SK-N-SH (cell line): Measurements from ENCODE around the gene PNPLA2. TPM values are rescaled to one million over a fixed set of nuclear protein-coding genes. Genes with fewer than 3 reads are reported as not detected.
A peak's percentile ranks its signal among the peaks of the same experiment; 100 is the strongest.

Experiments used
- CTCF ChIA-PET: fragments of 300-600, 350-600 bp; formaldehyde crosslinking; extraction: SDS; loops from one replicate; lab custom pipeline; 2021; lab: Yijun Ruan, JAX
- POLR2A ChIA-PET: fragments of 350-600 bp; sonication (Branson Sonifier 250); formaldehyde crosslinking; extraction: SDS; loops from one replicate; lab custom pipeline; 2020; ENCODE audit warnings: antibody characterized with exemption, inconsistent platforms; lab: Yijun Ruan, JAX
- DNase-seq: peaks from one replicate; pipeline ENCODE4 v3.0.0; 2012
- H2AFZ ChIP-seq: fragments of 200-600 bp; sonication (generic); 2 replicates; pipeline ENCODE4 v1.8.1; 2016; ENCODE audit warnings: antibody characterized with exemption, mild to moderate bottlenecking, low read depth
- H3F3A ChIP-seq: fragments of 200-600 bp; sonication (generic); replicated peaks from 2 replicates; pipeline ENCODE3; 2016; ENCODE audit warnings: antibody characterized with exemption, mild to moderate bottlenecking; ENCODE audit not compliant: insufficient read depth
- H3K27ac ChIP-seq, 2 experiments: fragments of 200-500 bp in 1 of 2; fragments of 200-600 bp in 1 of 2; sonication (Bioruptor generic) in 1 of 2; sonication (generic), shearing (Covaris generic) in 1 of 2; 2 replicates each; pipeline versions ENCODE4 v1.5.1 to v1.6.1; 2014 to 2016; ENCODE audit warnings: low read depth in 2 of 2, inconsistent platforms in 1 of 2, low read length in 1 of 2, mild to moderate bottlenecking in 1 of 2, mixed read lengths in 1 of 2
- H3K27me3 ChIP-seq: fragments of 200-600 bp; sonication (generic), shearing (Covaris generic); 2 replicates; pipeline ENCODE4 v1.6.1; 2016; ENCODE audit warnings: mixed run types; ENCODE audit not compliant: insufficient read depth
- H3K36me3 ChIP-seq, 2 experiments: fragments of 200-500 bp in 1 of 2; fragments of 200-600 bp in 1 of 2; sonication (Bioruptor generic) in 1 of 2; sonication (generic) in 1 of 2; replicated peaks in 1 of 2; 2 replicates each; pipeline versions ENCODE3 to v1.5.1; 2014 to 2016; ENCODE audit warnings: low read length in 1 of 2, mild to moderate bottlenecking in 1 of 2; ENCODE audit not compliant: insufficient read depth in 2 of 2, control insufficient read depth in 1 of 2
- H3K4me1 ChIP-seq, 2 experiments: fragments of 200-500 bp in 1 of 2; fragments of 200-600 bp in 1 of 2; sonication (Bioruptor generic) in 1 of 2; sonication (generic), shearing (Covaris generic) in 1 of 2; 2 replicates each; pipeline versions ENCODE4 v1.5.1 to v1.6.1; 2014 to 2016; ENCODE audit warnings: low read depth in 1 of 2, low read length in 1 of 2, mixed run types in 1 of 2; ENCODE audit not compliant: insufficient read depth in 2 of 2, control insufficient read depth in 1 of 2
- H3K4me2 ChIP-seq: fragments of 200-600 bp; sonication (generic), shearing (Covaris generic); 2 replicates; pipeline ENCODE4 v1.6.1; 2017; ENCODE audit warnings: mixed run types
- H3K4me3 ChIP-seq, 2 experiments: fragments of 200-500 bp in 1 of 2; fragments of 200-600 bp in 1 of 2; sonication (Bioruptor generic) in 1 of 2; sonication (generic), shearing (Covaris generic) in 1 of 2; 2 replicates each; pipeline versions ENCODE4 v1.5.1 to v1.8.1; 2014 to 2016; ENCODE audit warnings: low read depth in 2 of 2, inconsistent platforms in 1 of 2, low read length in 1 of 2, mild to moderate bottlenecking in 1 of 2, mixed read lengths in 1 of 2, moderate library complexity in 1 of 2
- H3K79me2 ChIP-seq: fragments of 200-600 bp; sonication (generic); 2 replicates; pipeline ENCODE4 v1.8.1; 2017; ENCODE audit warnings: mild to moderate bottlenecking; ENCODE audit not compliant: insufficient read depth
- H3K9ac ChIP-seq: fragments of 200-600 bp; sonication (generic); 2 replicates; pipeline ENCODE4 v1.6.1; 2017; ENCODE audit warnings: mixed run types
- H3K9me2 ChIP-seq: fragments of 200-600 bp; sonication (generic); 2 replicates; pipeline ENCODE4 v1.6.1; 2017; ENCODE audit warnings: mixed run types
- H3K9me3 ChIP-seq: fragments of 200-600 bp; sonication (generic); 2 replicates; pipeline ENCODE4 v1.6.1; 2017; ENCODE audit warnings: mixed run types, mild to moderate bottlenecking, moderate library complexity
- H4K20me1 ChIP-seq: fragments of 200-600 bp; sonication (generic); 2 replicates; pipeline ENCODE4 v1.6.1; 2017; ENCODE audit warnings: mild to moderate bottlenecking, mixed run types; ENCODE audit not compliant: insufficient read depth
- EZH2phosphoT487 ChIP-seq: fragments of 200-600 bp; sonication (generic); IDR thresholded peaks from 2 replicates; pipeline ENCODE4 v1.6.1; 2017; ENCODE audit warnings: low read depth, mixed run types, mild to moderate bottlenecking, antibody characterized with exemption, moderate library complexity, borderline replicate concordance
- FOSL2 ChIP-seq: IDR thresholded peaks from 2 replicates; pipeline ENCODE4 v1.4.0; 2012; ENCODE audit warnings: low read depth, mild to moderate bottlenecking, moderate library complexity, borderline replicate concordance
- JUND ChIP-seq: IDR thresholded peaks from 2 replicates; pipeline ENCODE4 v1.4.0; 2012
- MXI1 ChIP-seq: IDR thresholded peaks from 2 replicates; pipeline ENCODE4 v1.6.1; 2012; ENCODE audit warnings: mild to moderate bottlenecking, low read depth, low read length, improper control_type of control experiment
- NFIC ChIP-seq: IDR thresholded peaks from 2 replicates; pipeline ENCODE4 v1.4.0; 2012; ENCODE audit warnings: borderline replicate concordance
- POLR2AphosphoS5 ChIP-seq: IDR thresholded peaks from 2 replicates; pipeline ENCODE4 v1.6.1; 2012; ENCODE audit warnings: low read depth, low read length
- RCOR1 ChIP-seq: fragments of 150-350 bp; IDR thresholded peaks from 2 replicates; pipeline ENCODE4 v1.6.1; 2017; ENCODE audit warnings: antibody characterized with exemption, low read length
- RXRA ChIP-seq: IDR thresholded peaks from 2 replicates; pipeline ENCODE4 v1.4.0; 2012; ENCODE audit warnings: low read depth, mild to moderate bottlenecking, borderline replicate concordance
- SMC3 ChIP-seq: IDR thresholded peaks from 2 replicates; pipeline ENCODE4 v1.6.1; 2012; ENCODE audit warnings: low read depth, low read length, improper control_type of control experiment
- TAF1 ChIP-seq: IDR thresholded peaks from 2 replicates; pipeline ENCODE4 v1.6.1; 2012; ENCODE audit warnings: low read depth, mild to moderate bottlenecking, low read length, moderate library complexity, borderline replicate concordance
- TEAD4 ChIP-seq: IDR thresholded peaks from 2 replicates; pipeline ENCODE4 v1.4.0; 2012; ENCODE audit warnings: mild to moderate bottlenecking, borderline replicate concordance; ENCODE audit not compliant: insufficient read depth
- YY1 ChIP-seq: IDR thresholded peaks from 2 replicates; pipeline ENCODE4 v1.4.0; 2012; ENCODE audit warnings: low read depth, mild to moderate bottlenecking
- WGBS: methylation state at CpG from one replicate; pipeline ENCODE4 v1.1.6; 2017; ENCODE audit warnings: low lambda C conversion rate; 5-methylcytosine and 5-hydroxymethylcytosine counted together
- polyA plus RNA-seq, 3 experiments: library from polyadenylated mRNA; depleted of rRNA; stranded (reverse); fragments of >200 nt; gene quantifications; 2 replicates each; pipeline ENCODE4 v1.2.3, GENCODE V29; 2012
- TF ChIP-seq, protein P1 (sequence below): IDR thresholded peaks from 2 replicates; pipeline ENCODE4 v1.4.0; 2012; ENCODE audit warnings: low read depth
- TF ChIP-seq, protein P2 (sequence below): fragments of 150-350 bp; IDR thresholded peaks from 2 replicates; pipeline ENCODE4 v1.6.1; 2017; ENCODE audit warnings: antibody characterized with exemption, low read length, low read depth, borderline replicate concordance
- TF ChIP-seq, protein P3 (sequence below): IDR thresholded peaks from 2 replicates; pipeline ENCODE4 v1.6.1; 2012; ENCODE audit warnings: mild to moderate bottlenecking, low read depth, low read length, moderate library complexity
- TF ChIP-seq, protein P4 (sequence below): fragments of 200-600 bp; sonication (generic); IDR thresholded peaks from 2 replicates; pipeline ENCODE4 v1.6.1; 2017; ENCODE audit warnings: antibody characterized with exemption, mild to moderate bottlenecking, moderate library complexity

Gene PNPLA2
- polyA plus RNA-seq, 1 of the 3 experiments (the other 2 are of a cell fraction) = 60.3 TPM

DNA sequence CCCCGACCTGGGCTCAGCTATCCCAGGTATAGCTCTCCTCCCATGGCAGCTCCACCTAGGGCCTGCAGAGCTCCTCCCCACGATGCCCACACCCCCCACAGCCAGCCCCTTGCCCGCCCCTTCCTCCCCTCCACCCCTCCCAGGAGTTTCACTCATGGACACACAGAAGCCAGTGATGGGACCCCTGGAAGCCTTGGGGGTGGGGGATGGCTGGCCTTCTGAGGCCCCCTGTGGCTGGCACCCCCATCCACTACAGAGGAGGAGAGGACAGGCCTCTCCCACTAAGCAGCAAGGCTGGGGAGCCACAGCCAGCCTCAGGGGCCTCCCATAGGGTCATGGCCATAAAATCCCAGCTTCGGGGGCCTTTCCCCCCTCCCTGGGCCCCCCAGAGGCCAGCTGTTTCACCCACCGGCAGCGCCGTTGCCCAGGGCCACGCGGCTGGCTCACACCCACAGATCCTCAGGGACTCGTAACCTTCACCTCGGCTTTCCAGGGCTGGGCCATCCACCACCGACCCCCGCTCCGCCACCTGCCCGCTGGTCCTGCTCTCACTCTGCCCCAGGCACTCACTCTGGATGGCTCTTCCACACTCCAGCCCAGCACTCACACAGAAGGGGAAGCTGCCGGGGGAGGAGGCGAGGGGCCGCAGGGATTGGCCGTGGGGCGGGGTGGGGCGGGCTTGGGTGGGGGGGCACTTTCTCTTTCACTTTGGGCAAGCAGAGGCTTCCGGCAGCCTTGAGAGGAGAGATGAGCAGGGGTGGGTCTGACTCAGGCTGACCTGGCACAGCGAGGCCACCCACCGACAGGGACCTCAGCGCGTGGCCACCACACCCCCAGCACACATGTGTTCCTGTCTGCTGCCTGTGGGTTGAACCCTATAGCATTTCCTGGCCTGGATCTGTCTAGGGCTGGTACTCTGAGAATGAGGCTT, 22.8 kb upstream of the PNPLA2 start:
- Histone ChIP-seq H3K27me3 (no peaks in the 10 kb centered on the region), H3K4me2 (peak overlapping the region; percentile 100), H3K4me1 (peaks cover 8 to 40% of the 10 kb centered on the region in 2 experiments; a peak in 2 of 4 replicates), H2AFZ (no peak overlapping the region), H3K9me3 (no peaks in the 10 kb centered on the region), H3K36me3 (peaks cover 0 to 46% of the 10 kb centered on the region in 2 experiments), H4K20me1 (no peaks in the 10 kb centered on the region), H3K27ac (peak overlapping the region; percentile 93), H3K9me2 (no peaks in the 10 kb centered on the region), H3K4me3 (peak overlapping the region; percentile 90 to 92), H3K79me2 (peaks cover 20% of the 10 kb centered on the region), H3K9ac (peak overlapping the region; percentile 87), H3F3A (peaks cover 14% of the 10 kb centered on the region)
- 13% methylated on average over 9 of the region's 26 CpGs for WGBS
- ChIA-PET POLR2A (interaction anchor here (0.6 to 2.5 kb wide), 4 partner anchors 8 to 234 kb away, joined by 3 to 14 read pairs (median 6); partner anchors contain the start of genes PNPLA2 and RPLP2), CTCF (interaction anchor here (0.9 to 6.3 kb wide), 3 partner anchors 12 to 68 kb away, joined by 3 to 43 read pairs (median 4); no protein-coding TSS in a partner anchor)
- peak; percentile 84 for DNase-seq
- no peak for TF ChIP-seq EZH2phosphoT487
- TF ChIP-seq MXI1 = peak; percentile 91
- peak; percentile 63; the same call in 1 of the 2 replicates for TF ChIP-seq TAF1
- no peak for TF ChIP-seq RCOR1
- TF ChIP-seq, protein P1, sequence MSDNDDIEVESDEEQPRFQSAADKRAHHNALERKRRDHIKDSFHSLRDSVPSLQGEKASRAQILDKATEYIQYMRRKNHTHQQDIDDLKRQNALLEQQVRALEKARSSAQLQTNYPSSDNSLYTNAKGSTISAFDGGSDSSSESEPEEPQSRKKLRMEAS = peak; percentile 90
- peak; percentile 58; the same call in 1 of the 2 replicates for TF ChIP-seq POLR2AphosphoS5
- no peak for TF ChIP-seq SMC3
- TF ChIP-seq, protein P2, sequence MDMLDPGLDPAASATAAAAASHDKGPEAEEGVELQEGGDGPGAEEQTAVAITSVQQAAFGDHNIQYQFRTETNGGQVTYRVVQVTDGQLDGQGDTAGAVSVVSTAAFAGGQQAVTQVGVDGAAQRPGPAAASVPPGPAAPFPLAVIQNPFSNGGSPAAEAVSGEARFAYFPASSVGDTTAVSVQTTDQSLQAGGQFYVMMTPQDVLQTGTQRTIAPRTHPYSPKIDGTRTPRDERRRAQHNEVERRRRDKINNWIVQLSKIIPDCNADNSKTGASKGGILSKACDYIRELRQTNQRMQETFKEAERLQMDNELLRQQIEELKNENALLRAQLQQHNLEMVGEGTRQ = no peak

DNA sequence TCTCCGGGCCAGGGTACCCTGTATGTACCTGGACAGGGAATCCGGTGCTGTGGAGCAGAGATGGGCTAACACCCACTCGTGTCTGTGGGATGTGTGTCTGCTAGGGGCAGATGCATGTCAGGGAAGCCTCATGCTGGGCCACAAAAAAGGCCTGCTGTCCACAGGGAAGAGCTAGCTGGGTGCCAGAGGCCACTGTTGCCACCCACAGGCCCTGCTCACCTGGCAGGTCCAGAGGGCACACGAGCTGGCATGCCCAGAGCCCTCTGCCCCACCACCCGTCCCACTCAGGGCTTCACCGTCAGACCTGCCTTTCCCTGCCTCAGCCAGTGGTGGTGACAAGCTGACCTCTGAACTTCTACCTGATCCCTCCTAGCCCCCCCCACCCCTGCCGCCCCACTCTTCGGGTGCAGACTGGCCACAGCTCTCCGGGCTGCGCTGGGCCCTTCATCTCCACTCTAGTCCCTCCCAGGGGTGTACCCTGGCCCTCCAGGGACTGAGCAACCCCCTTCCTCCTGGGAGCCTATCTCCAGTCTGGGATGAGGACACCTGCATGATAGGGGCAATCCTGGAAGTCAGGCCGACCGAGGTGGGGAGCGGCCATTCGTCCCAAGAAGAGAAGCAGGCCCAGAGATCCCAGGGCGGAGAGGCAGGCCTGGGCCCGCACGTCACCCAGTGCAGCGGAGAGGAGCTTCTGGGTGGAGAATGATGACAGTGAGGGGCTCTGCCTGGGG, 22.0 kb upstream of the PNPLA2 start:
- peaks cover 8 to 40% of the 10 kb centered on the region in 2 experiments; a peak in 2 of 4 replicates for H3K4me1 ChIP-seq
- POLR2A ChIA-PET = interaction anchor here (0.6 to 2.2 kb wide), 3 partner anchors 12 to 235 kb away, joined by 3 to 14 read pairs (median 5); partner anchors contain the start of genes PNPLA2 and RPLP2
- CTCF ChIA-PET = interaction anchor here (0.6 to 6.3 kb wide), 4 partner anchors 13 to 68 kb away, joined by 3 to 43 read pairs (median 3); no protein-coding TSS in a partner anchor
- TF ChIP-seq YY1 (no peak), TEAD4 (no peak), FOSL2 (no peak), NFIC (no peak), JUND (no peak), RXRA (no peak)
- TF ChIP-seq, protein P3, sequence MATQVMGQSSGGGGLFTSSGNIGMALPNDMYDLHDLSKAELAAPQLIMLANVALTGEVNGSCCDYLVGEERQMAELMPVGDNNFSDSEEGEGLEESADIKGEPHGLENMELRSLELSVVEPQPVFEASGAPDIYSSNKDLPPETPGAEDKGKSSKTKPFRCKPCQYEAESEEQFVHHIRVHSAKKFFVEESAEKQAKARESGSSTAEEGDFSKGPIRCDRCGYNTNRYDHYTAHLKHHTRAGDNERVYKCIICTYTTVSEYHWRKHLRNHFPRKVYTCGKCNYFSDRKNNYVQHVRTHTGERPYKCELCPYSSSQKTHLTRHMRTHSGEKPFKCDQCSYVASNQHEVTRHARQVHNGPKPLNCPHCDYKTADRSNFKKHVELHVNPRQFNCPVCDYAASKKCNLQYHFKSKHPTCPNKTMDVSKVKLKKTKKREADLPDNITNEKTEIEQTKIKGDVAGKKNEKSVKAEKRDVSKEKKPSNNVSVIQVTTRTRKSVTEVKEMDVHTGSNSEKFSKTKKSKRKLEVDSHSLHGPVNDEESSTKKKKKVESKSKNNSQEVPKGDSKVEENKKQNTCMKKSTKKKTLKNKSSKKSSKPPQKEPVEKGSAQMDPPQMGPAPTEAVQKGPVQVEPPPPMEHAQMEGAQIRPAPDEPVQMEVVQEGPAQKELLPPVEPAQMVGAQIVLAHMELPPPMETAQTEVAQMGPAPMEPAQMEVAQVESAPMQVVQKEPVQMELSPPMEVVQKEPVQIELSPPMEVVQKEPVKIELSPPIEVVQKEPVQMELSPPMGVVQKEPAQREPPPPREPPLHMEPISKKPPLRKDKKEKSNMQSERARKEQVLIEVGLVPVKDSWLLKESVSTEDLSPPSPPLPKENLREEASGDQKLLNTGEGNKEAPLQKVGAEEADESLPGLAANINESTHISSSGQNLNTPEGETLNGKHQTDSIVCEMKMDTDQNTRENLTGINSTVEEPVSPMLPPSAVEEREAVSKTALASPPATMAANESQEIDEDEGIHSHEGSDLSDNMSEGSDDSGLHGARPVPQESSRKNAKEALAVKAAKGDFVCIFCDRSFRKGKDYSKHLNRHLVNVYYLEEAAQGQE = no peak
- TF ChIP-seq, protein P4, sequence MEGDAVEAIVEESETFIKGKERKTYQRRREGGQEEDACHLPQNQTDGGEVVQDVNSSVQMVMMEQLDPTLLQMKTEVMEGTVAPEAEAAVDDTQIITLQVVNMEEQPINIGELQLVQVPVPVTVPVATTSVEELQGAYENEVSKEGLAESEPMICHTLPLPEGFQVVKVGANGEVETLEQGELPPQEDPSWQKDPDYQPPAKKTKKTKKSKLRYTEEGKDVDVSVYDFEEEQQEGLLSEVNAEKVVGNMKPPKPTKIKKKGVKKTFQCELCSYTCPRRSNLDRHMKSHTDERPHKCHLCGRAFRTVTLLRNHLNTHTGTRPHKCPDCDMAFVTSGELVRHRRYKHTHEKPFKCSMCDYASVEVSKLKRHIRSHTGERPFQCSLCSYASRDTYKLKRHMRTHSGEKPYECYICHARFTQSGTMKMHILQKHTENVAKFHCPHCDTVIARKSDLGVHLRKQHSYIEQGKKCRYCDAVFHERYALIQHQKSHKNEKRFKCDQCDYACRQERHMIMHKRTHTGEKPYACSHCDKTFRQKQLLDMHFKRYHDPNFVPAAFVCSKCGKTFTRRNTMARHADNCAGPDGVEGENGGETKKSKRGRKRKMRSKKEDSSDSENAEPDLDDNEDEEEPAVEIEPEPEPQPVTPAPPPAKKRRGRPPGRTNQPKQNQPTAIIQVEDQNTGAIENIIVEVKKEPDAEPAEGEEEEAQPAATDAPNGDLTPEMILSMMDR = no peak

More for the DNA sequence above, 22.0 kb upstream of the PNPLA2 start:
- peak overlapping the region; percentile 87 for H3K9ac ChIP-seq
- peaks cover 14% of the 10 kb centered on the region for H3F3A ChIP-seq
- peak overlapping the region; percentile 90 to 92 for H3K4me3 ChIP-seq
- no peaks in the 10 kb centered on the region for H3K27me3 ChIP-seq
- no peaks in the 10 kb centered on the region for H3K9me2 ChIP-seq
- H3K79me2 ChIP-seq = peaks cover 20% of the 10 kb centered on the region
- no peaks in the 10 kb centered on the region for H4K20me1 ChIP-seq
- 32% methylated on average over 9 of the region's 18 CpGs for WGBS
- peak overlapping the region; percentile 100 for H3K4me2 ChIP-seq
- no peaks in the 10 kb centered on the region for H3K9me3 ChIP-seq
- H2AFZ ChIP-seq = no peak overlapping the region
- no peak for DNase-seq
- H3K27ac ChIP-seq = peak overlapping the region; percentile 93
- H3K36me3 ChIP-seq = peaks cover 0 to 46% of the 10 kb centered on the region in 2 experiments
